Measurements from ENCODE around the gene DAO. TPM values are rescaled to one million over a fixed set of nuclear protein-coding genes. Genes with fewer than 3 reads are reported as not detected.

The DAO gene

DNA sequence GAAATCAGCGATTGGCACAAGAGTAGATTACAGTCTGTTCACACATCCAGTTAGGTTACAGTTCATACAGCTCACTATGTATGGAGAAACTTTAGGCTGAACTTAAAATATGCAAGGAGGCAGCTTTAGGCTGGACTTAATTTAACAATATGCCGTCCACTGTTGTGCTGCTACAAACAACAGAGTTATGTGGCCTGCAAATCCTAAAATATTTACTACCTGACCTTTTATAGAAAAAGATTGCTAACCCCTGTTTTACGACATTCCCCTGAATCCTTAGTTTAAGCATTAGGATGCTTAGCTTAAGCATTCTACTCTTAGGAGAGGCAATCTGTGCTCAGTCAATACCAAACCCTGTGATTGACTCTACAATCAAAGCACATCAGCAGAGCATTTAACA is 50.9 kb downstream of the DAO start:
- Histone ChIP-seq H3K9me3 (replicated peaks; ENCODE audit: low read length) (no peaks in the 10 kb centered on the region), H3K9ac (ENCODE audit: low read depth, low read length) (no peak overlapping the region), H3K4me1 (ENCODE audit: control insufficient read depth, insufficient read depth, low read length) (no peaks in the 10 kb centered on the region), H3K36me3 (ENCODE audit: insufficient read depth, low read length) (no peaks in the 10 kb centered on the region), H3K4me2 (ENCODE audit: low read length) (no peak overlapping the region), H3K27me3 (ENCODE audit: control insufficient read depth, insufficient read depth, low read length) (peaks cover 31% of the 10 kb centered on the region), H3K4me3 (ENCODE audit: low read length) (no peak overlapping the region)

DNA sequence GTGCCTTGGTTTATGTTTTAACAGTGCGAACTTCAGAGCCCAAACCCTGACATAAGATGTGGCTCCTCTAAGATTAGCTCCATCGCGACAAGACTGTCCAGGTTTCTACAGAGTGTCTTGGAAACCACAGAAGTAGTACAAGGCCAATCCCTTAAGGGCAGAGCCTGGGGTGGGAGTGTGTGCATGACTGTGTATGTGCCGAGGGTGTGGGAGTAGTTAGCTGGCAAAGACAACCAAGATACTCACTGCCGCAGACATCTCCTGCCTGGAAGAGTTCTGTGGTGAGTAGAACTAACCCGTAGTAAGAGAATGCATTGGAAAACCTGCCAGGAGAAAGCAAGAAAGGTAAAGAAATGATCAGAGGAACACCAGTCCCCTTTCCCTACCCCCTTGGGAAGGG is 54.1 kb downstream of the DAO start:
- no peak overlapping the region for H3K4me3 ChIP-seq (ENCODE audit: low read length)
- no peaks in the 10 kb centered on the region for H3K4me1 ChIP-seq (ENCODE audit: control insufficient read depth, insufficient read depth, low read length)
- H3K27me3 ChIP-seq (ENCODE audit: control insufficient read depth, insufficient read depth, low read length) = peaks cover 50% of the 10 kb centered on the region
- H3K9ac ChIP-seq (ENCODE audit: low read depth, low read length) = no peak overlapping the region
- H3K36me3 ChIP-seq (ENCODE audit: insufficient read depth, low read length) = no peaks in the 10 kb centered on the region
- H3K4me2 ChIP-seq (ENCODE audit: low read length) = no peak overlapping the region
- no peaks in the 10 kb centered on the region for H3K9me3 ChIP-seq (replicated peaks; ENCODE audit: low read length)

DNA sequence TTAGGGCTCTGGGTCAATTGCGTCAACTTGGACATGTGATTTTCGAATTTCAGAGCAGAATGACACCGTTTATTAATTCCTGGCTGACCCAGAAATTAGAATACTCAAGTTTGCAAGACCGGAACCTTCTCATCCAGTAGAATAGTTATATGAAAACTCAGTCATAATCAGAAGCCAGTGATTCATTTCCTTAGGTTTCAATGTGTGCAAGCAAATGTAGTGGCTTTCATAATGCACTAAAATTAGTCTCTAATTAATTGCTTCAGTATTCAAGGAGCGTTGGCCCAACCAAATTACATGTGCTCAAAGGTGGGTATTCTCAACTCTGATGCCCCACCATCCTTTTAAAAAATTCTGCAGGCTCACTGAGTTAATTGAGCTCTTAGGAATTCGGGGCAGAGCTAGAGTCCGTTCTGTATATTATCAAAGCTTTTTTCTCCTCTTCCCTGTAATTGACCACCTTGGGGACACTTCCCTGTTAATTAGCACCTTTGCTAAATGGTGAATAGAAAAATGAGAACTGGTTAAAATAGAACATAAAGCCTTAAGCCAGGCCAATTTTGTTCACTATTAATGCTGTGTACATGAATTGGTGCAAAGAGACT is 55.4 kb downstream of the DAO start:
- no peaks in the 10 kb centered on the region for H3K4me1 ChIP-seq (ENCODE audit: control insufficient read depth, insufficient read depth, low read length)
- H3K4me2 ChIP-seq (ENCODE audit: low read length) = no peak overlapping the region
- H3K9me3 ChIP-seq (replicated peaks; ENCODE audit: low read length) = no peaks in the 10 kb centered on the region
- H3K36me3 ChIP-seq (ENCODE audit: insufficient read depth, low read length) = no peaks in the 10 kb centered on the region
- H3K4me3 ChIP-seq (ENCODE audit: low read length) = no peak overlapping the region
- H3K9ac ChIP-seq (ENCODE audit: low read depth, low read length) = no peak overlapping the region
- peaks cover 41% of the 10 kb centered on the region for H3K27me3 ChIP-seq (ENCODE audit: control insufficient read depth, insufficient read depth, low read length)

- no peak overlapping the region for H3K4me3 ChIP-seq (ENCODE audit: low read length)
- H3K4me1 ChIP-seq (ENCODE audit: control insufficient read depth, insufficient read depth, low read length) = no peaks in the 10 kb centered on the region
- H3K27me3 ChIP-seq (ENCODE audit: control insufficient read depth, insufficient read depth, low read length) = peaks cover 35% of the 10 kb centered on the region
Measured at GRCh38 chr12:108938247-108938924, 58.5 kb downstream of the DAO start.

DNA sequence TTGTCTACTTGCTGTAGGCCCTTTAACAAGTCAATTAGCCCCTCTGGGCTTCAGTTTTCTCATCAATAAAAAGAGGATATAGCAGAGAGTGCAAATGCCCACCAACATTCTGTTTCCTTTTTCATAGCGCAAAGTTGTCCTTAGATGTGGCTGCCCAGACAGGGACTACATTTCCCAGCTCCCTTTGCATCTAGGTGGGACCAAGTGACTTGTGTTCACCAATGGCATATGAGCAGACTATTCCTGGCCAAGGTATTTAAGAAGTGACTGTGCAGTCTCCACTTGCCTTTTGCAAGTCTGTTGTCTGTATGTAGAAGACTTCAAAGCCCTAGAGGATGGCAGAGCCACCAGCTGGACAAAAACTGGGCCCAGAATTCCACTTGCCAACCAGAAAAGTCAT is 59.7 kb downstream of the DAO start:
- no peaks in the 10 kb centered on the region for H3K4me1 ChIP-seq (ENCODE audit: control insufficient read depth, insufficient read depth, low read length)
- H3K4me3 ChIP-seq (ENCODE audit: low read length) = no peak overlapping the region
- no peaks in the 10 kb centered on the region for H3K36me3 ChIP-seq (ENCODE audit: insufficient read depth, low read length)
- H3K9ac ChIP-seq (ENCODE audit: low read depth, low read length) = no peak overlapping the region
- H3K9me3 ChIP-seq (replicated peaks; ENCODE audit: low read length) = no peaks in the 10 kb centered on the region
- no peak overlapping the region for H3K4me2 ChIP-seq (ENCODE audit: low read length)
- H3K27me3 ChIP-seq (ENCODE audit: control insufficient read depth, insufficient read depth, low read length) = peaks cover 31% of the 10 kb centered on the region

More at GRCh38 chr12:108938247-108938924, 58.5 kb downstream of the DAO start:
- no peak overlapping the region for H3K4me2 ChIP-seq (ENCODE audit: low read length)
- H3K9me3 ChIP-seq (replicated peaks; ENCODE audit: low read length) = no peaks in the 10 kb centered on the region
- H3K36me3 ChIP-seq (ENCODE audit: insufficient read depth, low read length) = no peaks in the 10 kb centered on the region
- no peak overlapping the region for H3K9ac ChIP-seq (ENCODE audit: low read depth, low read length)

DNA sequence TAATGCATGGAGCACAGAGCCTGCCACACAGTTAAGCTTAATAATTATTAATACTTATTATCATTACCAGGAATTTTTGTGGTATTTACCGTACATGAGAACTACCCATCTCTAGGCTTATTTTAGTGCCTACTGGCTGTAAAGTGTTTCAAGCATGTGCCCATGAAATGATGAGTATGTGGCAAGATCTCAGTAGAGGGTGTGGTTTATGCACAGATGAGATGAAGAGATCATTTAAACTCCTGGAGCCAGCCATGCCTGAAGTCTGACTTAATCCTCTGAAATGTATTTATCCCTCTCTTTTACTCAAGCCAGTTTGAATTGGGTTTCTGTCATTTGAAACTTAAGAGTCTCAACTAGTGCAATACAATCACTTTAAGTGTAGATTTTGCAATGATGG is 60.2 kb downstream of the DAO start:
- H3K4me1 ChIP-seq (ENCODE audit: control insufficient read depth, insufficient read depth, low read length) = no peaks in the 10 kb centered on the region
- H3K4me3 ChIP-seq (ENCODE audit: low read length) = no peak overlapping the region
- no peak overlapping the region for H3K9ac ChIP-seq (ENCODE audit: low read depth, low read length)
- H3K36me3 ChIP-seq (ENCODE audit: insufficient read depth, low read length) = no peaks in the 10 kb centered on the region
- H3K27me3 ChIP-seq (ENCODE audit: control insufficient read depth, insufficient read depth, low read length) = peaks cover 31% of the 10 kb centered on the region
- H3K4me2 ChIP-seq (ENCODE audit: low read length) = no peak overlapping the region
- H3K9me3 ChIP-seq (replicated peaks; ENCODE audit: low read length) = no peaks in the 10 kb centered on the region

GRCh38 chr12:108947097-108947496 is 67.2 kb downstream of the DAO start:
- H3K9ac ChIP-seq (ENCODE audit: low read depth, low read length) = no peak overlapping the region
- no peak overlapping the region for H3K4me2 ChIP-seq (ENCODE audit: low read length)
- H3K27me3 ChIP-seq (ENCODE audit: control insufficient read depth, insufficient read depth, low read length) = peaks cover 16% of the 10 kb centered on the region

GRCh38 chr12:108948367-108948766 is 68.5 kb downstream of the DAO start:
- H3K4me1 ChIP-seq (ENCODE audit: control insufficient read depth, insufficient read depth, low read length) = no peaks in the 10 kb centered on the region
- H3K4me2 ChIP-seq (ENCODE audit: low read length) = no peak overlapping the region
- no peak overlapping the region for H3K9ac ChIP-seq (ENCODE audit: low read depth, low read length)

More at GRCh38 chr12:108947097-108947496, 67.2 kb downstream of the DAO start:
- peaks cover 4% of the 10 kb centered on the region for H3K9me3 ChIP-seq (replicated peaks; ENCODE audit: low read length)
- no peaks in the 10 kb centered on the region for H3K4me1 ChIP-seq (ENCODE audit: control insufficient read depth, insufficient read depth, low read length)
- H3K36me3 ChIP-seq (ENCODE audit: insufficient read depth, low read length) = no peaks in the 10 kb centered on the region
- no peak overlapping the region for H3K4me3 ChIP-seq (ENCODE audit: low read length)

DNA sequence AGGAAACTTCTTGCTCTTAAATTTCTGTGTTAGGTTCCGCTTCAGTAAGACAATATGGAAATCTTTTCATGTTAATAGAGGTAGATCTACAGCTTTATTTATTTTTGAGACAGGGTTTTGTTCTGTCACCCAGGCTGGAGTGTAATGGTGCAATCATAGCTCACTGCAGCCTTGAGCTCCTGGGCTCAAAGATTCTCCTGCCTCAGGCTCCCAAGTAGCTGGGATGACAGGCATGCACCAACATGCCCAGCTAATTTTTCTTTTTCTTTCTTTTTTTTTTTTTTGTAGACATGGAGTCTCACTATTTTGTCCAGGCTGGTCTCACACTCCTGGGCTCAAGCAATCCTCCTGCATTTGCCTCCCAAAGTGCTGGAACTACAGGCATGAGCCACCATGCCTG is 70.1 kb downstream of the DAO start:
- no peaks in the 10 kb centered on the region for H3K36me3 ChIP-seq (ENCODE audit: insufficient read depth, low read length)
- no peak overlapping the region for H3K4me2 ChIP-seq (ENCODE audit: low read length)
- H3K9ac ChIP-seq (ENCODE audit: low read depth, low read length) = no peak overlapping the region
- H3K27me3 ChIP-seq (ENCODE audit: control insufficient read depth, insufficient read depth, low read length) = peaks cover 11% of the 10 kb centered on the region
- H3K4me3 ChIP-seq (ENCODE audit: low read length) = no peak overlapping the region
- H3K4me1 ChIP-seq (ENCODE audit: control insufficient read depth, insufficient read depth, low read length) = no peaks in the 10 kb centered on the region
- peaks cover 4% of the 10 kb centered on the region for H3K9me3 ChIP-seq (replicated peaks; ENCODE audit: low read length)

More at GRCh38 chr12:108948367-108948766, 68.5 kb downstream of the DAO start:
- no peaks in the 10 kb centered on the region for H3K36me3 ChIP-seq (ENCODE audit: insufficient read depth, low read length)
- peaks cover 16% of the 10 kb centered on the region for H3K27me3 ChIP-seq (ENCODE audit: control insufficient read depth, insufficient read depth, low read length)
- peaks cover 4% of the 10 kb centered on the region for H3K9me3 ChIP-seq (replicated peaks; ENCODE audit: low read length)
- no peak overlapping the region for H3K4me3 ChIP-seq (ENCODE audit: low read length)

Small RNAs within 50 kb of the gene (small RNA-seq; reads per million reads assigned to genes)
- gene MIR619 (not detected), gene RNU6-361P (not detected)
